HepG2 (cell line): Measurements from ENCODE around the gene DOC2A. TPM values are rescaled to one million over a fixed set of nuclear protein-coding genes. Genes with fewer than 3 reads are reported as not detected.

Source experiments
- KIAA2018 ChIP-seq: sonication (generic); formaldehyde crosslinking; IDR thresholded peaks from 2 replicates; pipeline ENCODE4 v1.5.0; 2020; ENCODE audit warnings: mild to moderate bottlenecking, missing genetic modification reagents, borderline replicate concordance
- SAP130 ChIP-seq: IDR thresholded peaks from 2 replicates; pipeline ENCODE4 v1.6.1; 2016; ENCODE audit warnings: low read depth
- ZNF644 ChIP-seq: IDR thresholded peaks from 2 replicates; pipeline ENCODE4 v1.6.1; 2016; ENCODE audit warnings: low read depth
- polyA plus RNA-seq, 8 experiments: library from polyadenylated mRNA; depleted of rRNA in 3 of 8; stranded (reverse) in 7 of 8; unstranded in 1 of 8; fragments of >200 nt; fragmentation: Illumina TruSeq in 4 of 8; extraction: Trizol in 4 of 8; gene quantifications; 2 replicates each; pipeline versions ENCODE4 v1.2.1 to v1.2.3, GENCODE V29; 2011 to 2016; ENCODE audit warnings: low read depth in 4 of 8, missing spikeins in 1 of 8, mixed read lengths in 1 of 8; ENCODE audit not compliant: insufficient read depth in 1 of 8
- total RNA-seq, 5 experiments: library from RNA; depleted of rRNA; stranded (reverse); fragments of >200 nt; fragmentation: Illumina TruSeq; extraction: Trizol; gene quantifications; 2 replicates each; pipeline ENCODE4 v1.2.3, GENCODE V29; 2016; ENCODE audit warnings: low read depth in 1 of 5

DOC2A gene
- total and polyA plus RNA-seq, 2 of the 13 experiments (the other 11 are each of a cell fraction or from before 2014, with no cell fraction given): 0.15 to 0.55 TPM

GRCh38 chr16:30053376-30054015 is 42.7 kb upstream of the DOC2A start (continued):
- TF ChIP-seq ZNF644 (no peak), SAP130 (CRISPR knock-in tag) (no peak), KIAA2018 (CRISPR knock-in tag) (no peak)
